Right cardiac atrium (tissue), 5 donors: ENCODE results near the gene AGER. TPM values are rescaled to one million over a fixed set of nuclear protein-coding genes. Genes with fewer than 3 reads are reported as not detected.

Experiments
- ATAC-seq, 2 donors: fragments of 200-7000 bp; cut with Tn5 transposase; one replicate each; pipeline versions ENCODE4 v1.8.0 to v1.9.1; 2020; ENCODE audit warnings: moderate library complexity in 2 of 2, mild to moderate bottlenecking in 1 of 2
- DNase-seq, 3 donors: peaks; one replicate each; pipeline ENCODE4 v3.0.0-alpha.2; 2020
- H3K27ac ChIP-seq: one replicate; pipeline ENCODE4 v1.5.1; 2013; ENCODE audit warnings: mild to moderate bottlenecking, low read length, control low read depth, moderate library complexity
- H3K27me3 ChIP-seq: one replicate; pipeline ENCODE4 v1.6.1; 2013; ENCODE audit not compliant: control insufficient read depth, insufficient read depth
- H3K4me1 ChIP-seq: one replicate; pipeline ENCODE4 v1.6.1; 2013; ENCODE audit warnings: low read length; ENCODE audit not compliant: control insufficient read depth, insufficient read depth
- H3K4me3 ChIP-seq: one replicate; pipeline ENCODE4 v1.5.1; 2013; ENCODE audit warnings: low read length, control low read depth
- H3K9me3 ChIP-seq: one replicate; pipeline ENCODE4 v1.6.1; 2013; ENCODE audit warnings: low read length; ENCODE audit not compliant: control insufficient read depth
- WGBS: extraction: QIAGEN DNeasy Blood & Tissue Kit; methylation state at CpG from one replicate; pipeline ENCODE4 v1.1.7; 2013; 5-methylcytosine and 5-hydroxymethylcytosine counted together
- intact Hi-C, 4 donors: fragments of 100-400 bp; cut with DNase I; formaldehyde crosslinking; loops; one replicate each; pipeline versions ENCODE4 v1.11.0 to v1.14.0; 2022 to 2023
- polyA plus RNA-seq: library from polyadenylated mRNA; stranded (reverse); fragments of 200-250 nt; gene quantifications from one replicate; pipeline ENCODE4 v1.2.3, GENCODE V29; 2013
- total RNA-seq, 4 donors: library from RNA; stranded (reverse); fragmentation: NEBNext Ultra II Directional; extraction: Animal tissue kit (Norgen Biotek cat#: 25700); gene quantifications; one replicate each; pipeline ENCODE4 v1.2.1, GENCODE V29; 2021
- donor health status: healthy with polysubstance abuse.
- donor health status: DM: no; HTN: yes; CAD: no.
- donor health status: DM: no; HTN: no; CAD: no.
- donor health status: DM: no; HTN: yes; CAD: no; lungs with severe emphysema.
- donor health status: DM: yes; HTN: yes; CAD: no.

Gene AGER
- total and polyA plus RNA-seq, 5 donors, result 1.6 to 3.6 (median 3.5) TPM

- intact Hi-C loops, result no loop called here
- WGBS, result 77% methylated on average over 32 of the region's 32 CpGs
- Histone ChIP-seq H3K4me3 (no peak overlapping the region), H3K4me1 (no peaks in the 10 kb centered on the region), H3K9me3 (no peaks in the 10 kb centered on the region), H3K27ac (no peak overlapping the region), H3K27me3 (no peaks in the 10 kb centered on the region)
- no peak for ATAC-seq
- peak in 2 of 3 donors; percentile 53 to 58 for DNase-seq
Measured at GRCh38 chr6:32167154-32167760, 16.8 kb downstream of the AGER start.

GRCh38 chr6:32166411-32167061, 17.5 kb downstream of the AGER start:
- DNase-seq, result peak in 2 of 3 donors; percentile 61 to 70
- Histone ChIP-seq H3K4me1 (no peaks in the 10 kb centered on the region), H3K9me3 (no peaks in the 10 kb centered on the region), H3K4me3 (no peak overlapping the region), H3K27ac (no peak overlapping the region), H3K27me3 (no peaks in the 10 kb centered on the region)
- intact Hi-C loops, result no loop called here
- WGBS, result 79% methylated on average over 30 of the region's 30 CpGs
- no peak for ATAC-seq

- H3K9me3 ChIP-seq, result no peaks in the 10 kb centered on the region
- H3K4me3 ChIP-seq, result no peak within 1 kb of the TSS
- H3K27me3 ChIP-seq, result no peaks in the 10 kb centered on the region
- ATAC-seq (no peak), DNase-seq (no peak)
- H3K27ac ChIP-seq, result no peak within 1 kb of the TSS
- H3K4me1 ChIP-seq, result no peaks in the 10 kb centered on the region
- intact Hi-C loops, result no loop called here
Measured at GRCh38 chr6:32164295-32164694, 19.8 kb downstream of the AGER start, which contains the start of gene EGFL8. Gene EGFL8 (plus strand): TSS chr6:32164595. CDS start chr6:32166166, 1,571 bp downstream.

GRCh38 chr6:32163559-32164258, 20.3 kb downstream of the AGER start:
- intact Hi-C loops, result no loop called here
- H3K27ac ChIP-seq, result no peak overlapping the region
- no peaks in the 10 kb centered on the region for H3K9me3 ChIP-seq
- ATAC-seq, result peak; percentile 25 to 47
- no peaks in the 10 kb centered on the region for H3K4me1 ChIP-seq
- H3K4me3 ChIP-seq, result no peak overlapping the region
- no peaks in the 10 kb centered on the region for H3K27me3 ChIP-seq
- peak in 1 of 3 donors; percentile 66 for DNase-seq
- 81% methylated on average over 7 of the region's 7 CpGs for WGBS

- Histone ChIP-seq H3K27me3 (no peaks in the 10 kb centered on the region), H3K9me3 (no peaks in the 10 kb centered on the region), H3K4me1 (peaks cover 5% of the 10 kb centered on the region), H3K4me3 (no peak overlapping the region), H3K27ac (no peak overlapping the region)
- intact Hi-C loops, result no loop called here
- no peak for ATAC-seq
- DNase-seq, result no peak
Measured at GRCh38 chr6:32158052-32158451, 26.0 kb downstream of the AGER start.

GRCh38 chr6:32156891-32157290, 27.2 kb downstream of the AGER start:
- ATAC-seq (no peak), DNase-seq (no peak)
- intact Hi-C loops, result no loop called here
- WGBS, result 89% methylated on average over 9 of the region's 9 CpGs
- no peaks in the 10 kb centered on the region for H3K27me3 ChIP-seq
- peaks cover 5% of the 10 kb centered on the region for H3K4me1 ChIP-seq
- no peak overlapping the region for H3K27ac ChIP-seq
- no peak overlapping the region for H3K4me3 ChIP-seq
- H3K9me3 ChIP-seq, result no peaks in the 10 kb centered on the region

GRCh38 chr6:32154514-32155161, 29.4 kb downstream of the AGER start:
- no peaks in the 10 kb centered on the region for H3K27me3 ChIP-seq
- intact Hi-C loops, result no loop called here
- peaks cover 5% of the 10 kb centered on the region for H3K4me1 ChIP-seq
- WGBS, result 5% methylated on average over 34 of the region's 34 CpGs
- ATAC-seq, result peak; percentile 52 to 60
- peak overlapping the region; percentile 60 for H3K4me3 ChIP-seq
- peak overlapping the region; percentile 70 for H3K27ac ChIP-seq
- peak; percentile 48 to 82 (median 81) for DNase-seq
- H3K9me3 ChIP-seq, result no peaks in the 10 kb centered on the region

- 1% methylated on average over 52 of the region's 52 CpGs for WGBS
- H3K27ac ChIP-seq, result peak within 1 kb of the TSS; percentile 70
- peak; percentile 95 to 97 (median 97) for DNase-seq
- peaks cover 5% of the 10 kb centered on the region for H3K4me1 ChIP-seq
- no peaks in the 10 kb centered on the region for H3K27me3 ChIP-seq
- intact Hi-C loops, result no loop called here
- ATAC-seq, result peak; percentile 89 to 91
- peak within 1 kb of the TSS; percentile 60 for H3K4me3 ChIP-seq
- no peaks in the 10 kb centered on the region for H3K9me3 ChIP-seq
Measured at GRCh38 chr6:32153564-32154513, 30.2 kb downstream of the AGER start, which contains the start of gene PPT2. Gene PPT2 (plus strand): TSS chr6:32154141. CDS start chr6:32154595, 454 bp downstream.

- no peaks in the 10 kb centered on the region for H3K27me3 ChIP-seq
- 21% methylated on average over 35 of the region's 35 CpGs for WGBS
- DNase-seq, result peak; percentile 62 to 77 (median 73)
- intact Hi-C loops, result no loop called here
- no peaks in the 10 kb centered on the region for H3K9me3 ChIP-seq
- H3K27ac ChIP-seq, result peak overlapping the region; percentile 70
- peak; percentile 32 to 57 for ATAC-seq
- peaks cover 5% of the 10 kb centered on the region for H3K4me1 ChIP-seq
- H3K4me3 ChIP-seq, result peak overlapping the region; percentile 60
Measured at GRCh38 chr6:32152769-32153563, 31.1 kb downstream of the AGER start.
